BJ (cell line): ENCODE measurements around the gene ASMTL. TPM values are rescaled to one million over a fixed set of nuclear protein-coding genes. Genes with fewer than 3 reads are reported as not detected.

Source experiments
- CTCF ChIA-PET: fragments of 350-600 bp; formaldehyde crosslinking; extraction: SDS; loops from one replicate; lab custom pipeline; 2021; ENCODE audit warnings: antibody characterized with exemption, inconsistent platforms; lab: Yijun Ruan, JAX
- POLR2A ChIA-PET: fragments of 300-600 bp; sonication (Branson Sonifier 250); formaldehyde crosslinking; extraction: SDS; loops from one replicate; lab custom pipeline; 2021; ENCODE audit warnings: antibody characterized with exemption; lab: Charles Lee
- DNase-seq: peaks from one replicate; pipeline ENCODE4 v3.0.0-alpha.2; 2011; ENCODE audit warnings: low read depth
- H3K27me3 ChIP-seq: 2 replicates; pipeline ENCODE4 v1.6.0; 2011; ENCODE audit warnings: low read length; ENCODE audit not compliant: control insufficient read depth, insufficient read depth
- H3K36me3 ChIP-seq: 2 replicates; pipeline ENCODE4 v1.5.1; 2011; ENCODE audit warnings: low read length; ENCODE audit not compliant: control insufficient read depth, insufficient read depth
- H3K4me3 ChIP-seq: 2 replicates; pipeline ENCODE4 v1.5.1; 2011; ENCODE audit warnings: low read depth, mild to moderate bottlenecking, control low read depth, low read length
- polyA plus RNA-seq: library from polyadenylated mRNA; depleted of rRNA; stranded (reverse); fragments of >200 nt; gene quantifications from 2 replicates; pipeline ENCODE4 v1.2.3, GENCODE V29; 2011
- TF ChIP-seq, protein P1 (sequence below): IDR thresholded peaks from 2 replicates; pipeline ENCODE4 v1.5.1; 2011; ENCODE audit warnings: low read depth, mild to moderate bottlenecking, control low read depth, inconsistent platforms, low read length, moderate library complexity; ENCODE audit not compliant: insufficient read depth

Gene ASMTL
- polyA plus RNA-seq, 1 experiment: 33.7 TPM

DNA sequence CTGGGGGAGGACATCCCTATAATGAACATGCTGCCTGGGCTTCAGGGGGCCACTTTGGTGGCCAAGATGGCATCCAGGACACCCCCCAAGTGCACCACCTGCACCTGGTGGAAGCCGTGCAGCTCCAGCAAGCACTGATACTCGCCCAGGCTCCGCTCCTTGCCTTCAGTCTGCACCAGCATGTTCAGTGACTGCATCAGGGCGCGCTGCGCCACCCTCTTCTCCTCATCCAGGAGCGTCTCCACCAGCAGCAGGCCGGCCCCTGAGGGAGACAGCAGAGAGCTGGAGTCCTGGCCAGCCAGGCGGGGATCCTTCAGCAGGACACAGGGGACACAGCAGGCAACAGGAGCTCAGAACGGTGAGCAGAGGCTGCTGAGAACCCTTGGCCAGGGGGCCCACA, 49.5 kb downstream of the ASMTL start:
- no peak for DNase-seq
- H3K27me3 ChIP-seq: no peaks in the 10 kb centered on the region
- POLR2A ChIA-PET: no interaction called here
- TF ChIP-seq, protein P1, sequence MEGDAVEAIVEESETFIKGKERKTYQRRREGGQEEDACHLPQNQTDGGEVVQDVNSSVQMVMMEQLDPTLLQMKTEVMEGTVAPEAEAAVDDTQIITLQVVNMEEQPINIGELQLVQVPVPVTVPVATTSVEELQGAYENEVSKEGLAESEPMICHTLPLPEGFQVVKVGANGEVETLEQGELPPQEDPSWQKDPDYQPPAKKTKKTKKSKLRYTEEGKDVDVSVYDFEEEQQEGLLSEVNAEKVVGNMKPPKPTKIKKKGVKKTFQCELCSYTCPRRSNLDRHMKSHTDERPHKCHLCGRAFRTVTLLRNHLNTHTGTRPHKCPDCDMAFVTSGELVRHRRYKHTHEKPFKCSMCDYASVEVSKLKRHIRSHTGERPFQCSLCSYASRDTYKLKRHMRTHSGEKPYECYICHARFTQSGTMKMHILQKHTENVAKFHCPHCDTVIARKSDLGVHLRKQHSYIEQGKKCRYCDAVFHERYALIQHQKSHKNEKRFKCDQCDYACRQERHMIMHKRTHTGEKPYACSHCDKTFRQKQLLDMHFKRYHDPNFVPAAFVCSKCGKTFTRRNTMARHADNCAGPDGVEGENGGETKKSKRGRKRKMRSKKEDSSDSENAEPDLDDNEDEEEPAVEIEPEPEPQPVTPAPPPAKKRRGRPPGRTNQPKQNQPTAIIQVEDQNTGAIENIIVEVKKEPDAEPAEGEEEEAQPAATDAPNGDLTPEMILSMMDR: no peak
- peaks cover 19% of the 10 kb centered on the region for H3K36me3 ChIP-seq
- H3K4me3 ChIP-seq: no peak overlapping the region
- CTCF ChIA-PET: no interaction called here

DNA sequence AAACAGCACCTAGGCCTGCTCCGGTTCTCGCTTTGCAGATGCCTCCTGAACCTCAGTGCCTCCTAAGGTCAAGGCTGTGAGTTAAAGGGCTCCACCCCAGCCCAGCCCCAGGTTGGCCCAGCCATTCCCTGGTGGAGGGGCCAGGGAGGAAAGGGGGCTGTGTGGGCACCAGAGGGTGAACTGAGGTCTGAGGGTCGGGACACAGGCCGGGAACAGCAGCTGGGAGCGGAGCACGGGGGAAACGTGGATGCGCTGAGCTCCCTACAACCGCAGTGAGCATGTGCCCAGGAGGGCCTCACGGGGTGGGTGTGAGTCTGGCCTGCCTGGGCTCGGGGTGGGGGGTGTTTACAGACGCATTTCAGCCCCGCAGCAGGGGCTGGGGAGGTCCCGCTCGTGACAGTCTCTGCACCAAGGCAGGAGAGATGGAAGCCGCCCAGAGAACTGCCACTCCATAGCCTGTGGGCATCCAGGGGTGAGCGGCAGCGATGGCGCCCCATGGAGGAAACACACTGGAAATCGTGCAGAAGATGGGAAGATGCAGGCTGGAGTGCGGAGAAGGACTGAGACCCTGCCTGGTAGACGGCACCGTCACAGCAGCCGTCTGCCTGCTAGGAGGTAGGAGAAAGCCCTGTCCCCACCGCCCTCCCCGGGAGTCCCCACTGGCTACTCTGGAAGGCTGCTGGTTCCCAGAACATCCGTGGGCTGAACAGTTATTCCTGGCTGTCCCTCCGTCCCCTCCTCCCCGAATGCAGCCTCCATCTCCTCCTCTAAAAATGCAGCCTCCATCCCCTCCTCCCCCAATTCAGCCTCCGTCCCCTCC, 50.9 kb downstream of the ASMTL start:
- TF ChIP-seq, protein P1: no peak
- Histone ChIP-seq H3K36me3 (peaks cover 19% of the 10 kb centered on the region), H3K4me3 (no peak overlapping the region), H3K27me3 (no peaks in the 10 kb centered on the region)
- DNase-seq: no peak
- POLR2A ChIA-PET: no interaction called here
- CTCF ChIA-PET: no interaction called here

DNA sequence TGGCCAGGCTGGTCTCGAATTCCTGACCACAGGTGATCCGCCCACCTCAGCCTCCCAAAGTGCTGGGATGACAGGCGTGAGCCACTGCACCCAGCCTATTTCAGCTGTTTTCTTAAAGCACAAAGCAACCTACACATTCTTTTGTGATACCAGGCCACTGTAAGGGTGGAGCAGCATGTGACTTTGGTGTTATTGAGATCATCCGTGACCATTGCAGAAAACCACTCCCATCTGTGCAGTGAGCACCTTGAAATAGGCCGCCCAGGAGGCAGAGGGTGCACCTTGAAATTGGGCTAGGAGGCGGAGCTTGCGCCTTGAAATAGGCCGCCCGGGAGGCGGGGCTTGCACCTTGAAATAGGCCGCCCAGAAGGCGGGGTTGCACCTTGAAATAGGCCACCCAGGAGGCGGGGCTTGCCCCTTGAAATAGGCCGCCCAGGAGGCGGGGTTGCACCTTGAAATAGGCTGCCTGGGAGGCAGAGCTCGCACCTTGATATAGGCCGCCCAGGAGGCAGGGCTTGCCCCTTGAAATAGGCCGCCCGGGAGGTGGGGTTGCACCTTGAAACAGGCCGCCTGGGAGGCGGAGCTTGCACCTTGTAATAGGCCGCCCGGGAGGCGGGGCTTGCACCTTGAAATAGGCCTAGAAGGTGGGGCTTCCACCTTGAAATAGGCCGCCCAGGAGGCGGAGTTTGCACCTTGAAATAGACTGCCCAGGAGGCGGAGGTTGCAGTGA, 51.8 kb downstream of the ASMTL start:
- POLR2A ChIA-PET: no interaction called here
- Histone ChIP-seq H3K4me3 (no peak overlapping the region), H3K27me3 (no peaks in the 10 kb centered on the region), H3K36me3 (peaks cover 18% of the 10 kb centered on the region)
- CTCF ChIA-PET: no interaction called here
- DNase-seq: no peak
- TF ChIP-seq, protein P1: no peak

DNA sequence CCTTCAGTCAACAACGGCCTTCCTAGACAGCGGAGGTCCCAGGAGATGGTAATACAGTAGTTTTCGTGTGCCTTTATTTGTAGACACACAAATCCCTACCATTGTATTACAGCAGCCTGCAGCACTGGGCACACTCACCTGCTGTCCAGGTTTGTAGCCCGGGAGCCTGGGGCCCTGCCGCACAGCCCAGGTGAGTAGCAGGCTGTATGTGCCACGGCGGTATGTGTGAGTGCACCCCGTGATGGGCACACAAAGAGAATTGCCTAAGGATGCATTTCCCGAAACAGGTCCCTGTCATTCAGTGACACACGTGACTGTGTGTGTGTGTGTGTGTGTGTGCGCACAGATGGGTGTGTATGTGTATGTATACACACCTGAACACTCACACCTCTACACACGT, 52.7 kb downstream of the ASMTL start:
- ChIA-PET CTCF (no interaction called here), POLR2A (no interaction called here)
- TF ChIP-seq, protein P1: no peak

More for the DNA sequence above, 52.7 kb downstream of the ASMTL start:
- H3K36me3 ChIP-seq: peaks cover 18% of the 10 kb centered on the region
- H3K4me3 ChIP-seq: no peak overlapping the region
- DNase-seq: no peak
- H3K27me3 ChIP-seq: no peaks in the 10 kb centered on the region
